HepG2 (cell line): Measurements from ENCODE around the gene PSMD12. TPM values are rescaled to one million over a fixed set of nuclear protein-coding genes. Genes with fewer than 3 reads are reported as not detected.
A peak's percentile ranks its signal among the peaks of the same experiment; 100 is the strongest.

Experiments used
- ARHGAP35 ChIP-seq: sonication (generic); formaldehyde crosslinking; IDR thresholded peaks from 2 replicates; pipeline ENCODE4 v1.9.0; 2022; ENCODE audit warnings: mild to moderate bottlenecking, inconsistent platforms, moderate library complexity, missing genetic modification reagents, borderline replicate concordance
- ARNT2 ChIP-seq: sonication (generic); formaldehyde crosslinking; IDR thresholded peaks from 2 replicates; pipeline ENCODE4 v1.8.0; 2022; ENCODE audit warnings: mild to moderate bottlenecking, low read depth, missing genetic modification reagents, moderate library complexity
- ATF1 ChIP-seq: IDR thresholded peaks from 2 replicates; pipeline ENCODE4 v1.6.1; 2016; ENCODE audit warnings: mild to moderate bottlenecking, control low read depth
- FOSL1 ChIP-seq: sonication (generic); formaldehyde crosslinking; IDR thresholded peaks from 2 replicates; pipeline ENCODE4 v1.9.0; 2021; ENCODE audit warnings: missing genetic modification reagents, borderline replicate concordance
- GABPA ChIP-seq, 2 experiments: IDR thresholded peaks; 2 replicates each; pipeline ENCODE4 v1.6.1; 2011 to 2016; ENCODE audit warnings: low read depth in 2 of 2, low read length in 1 of 2, missing biosample characterization in 1 of 2, missing genetic modification characterization in 1 of 2
- HDAC1 ChIP-seq: sonication (generic); formaldehyde crosslinking; IDR thresholded peaks from 2 replicates; pipeline ENCODE4 v1.5.1; 2020; ENCODE audit warnings: mild to moderate bottlenecking, missing genetic modification reagents
- PHB2 ChIP-seq: fragments of 450-650 bp; IDR thresholded peaks from 2 replicates; pipeline ENCODE4 v1.6.1; 2018; ENCODE audit not compliant: partially characterized antibody
- PITX1 ChIP-seq: sonication (generic); formaldehyde crosslinking; IDR thresholded peaks from 2 replicates; pipeline ENCODE4 v1.5.1; 2020; ENCODE audit warnings: mild to moderate bottlenecking, missing genetic modification reagents
- REPIN1 ChIP-seq: sonication (generic); formaldehyde crosslinking; IDR thresholded peaks from 2 replicates; pipeline ENCODE4 v1.8.0; 2022; ENCODE audit warnings: missing genetic modification reagents, low read depth, mild to moderate bottlenecking, borderline replicate concordance
- SMAD1 ChIP-seq: sonication (generic); formaldehyde crosslinking; IDR thresholded peaks from 2 replicates; pipeline ENCODE4 v1.4.0; 2020; ENCODE audit warnings: missing genetic modification reagents, low read depth, mild to moderate bottlenecking, borderline replicate concordance
- THYN1 ChIP-seq: sonication (generic); formaldehyde crosslinking; IDR thresholded peaks from 2 replicates; pipeline ENCODE4 v1.8.1; 2023; ENCODE audit warnings: low read depth, mild to moderate bottlenecking, moderate library complexity, missing genetic modification reagents, borderline replicate concordance
- ZBTB39 ChIP-seq: sonication (generic); formaldehyde crosslinking; IDR thresholded peaks from 2 replicates; pipeline ENCODE4 v1.5.0; 2020; ENCODE audit warnings: missing genetic modification reagents
- ZNF205 ChIP-seq: IDR thresholded peaks from 2 replicates; pipeline ENCODE4 v1.6.1; 2018; ENCODE audit warnings: missing biosample characterization, missing genetic modification reagents
- ZNF350 ChIP-seq: sonication (generic); formaldehyde crosslinking; IDR thresholded peaks from 2 replicates; pipeline ENCODE4 v1.4.0; 2020; ENCODE audit warnings: mild to moderate bottlenecking, low read depth, missing genetic modification reagents, borderline replicate concordance
- ZNF451 ChIP-seq: sonication (generic); formaldehyde crosslinking; IDR thresholded peaks from 2 replicates; pipeline ENCODE4 v1.5.0; 2020; ENCODE audit warnings: mild to moderate bottlenecking, missing genetic modification reagents
- ZNF530 ChIP-seq: sonication (generic); formaldehyde crosslinking; IDR thresholded peaks from 2 replicates; pipeline ENCODE4 v1.5.0; 2020; ENCODE audit warnings: low read depth, mild to moderate bottlenecking, missing genetic modification reagents
- ZNF543 ChIP-seq: sonication (generic); formaldehyde crosslinking; IDR thresholded peaks from 2 replicates; pipeline ENCODE4 v1.4.0; 2020; ENCODE audit warnings: mild to moderate bottlenecking, missing genetic modification reagents
- ZNF776 ChIP-seq: sonication (generic); formaldehyde crosslinking; IDR thresholded peaks from 2 replicates; pipeline ENCODE4 v1.4.0; 2020; ENCODE audit warnings: mild to moderate bottlenecking, missing genetic modification reagents
- polyA plus RNA-seq, 8 experiments: library from polyadenylated mRNA; depleted of rRNA in 3 of 8; stranded (reverse) in 7 of 8; unstranded in 1 of 8; fragments of >200 nt; fragmentation: Illumina TruSeq in 4 of 8; extraction: Trizol in 4 of 8; gene quantifications; 2 replicates each; pipeline versions ENCODE4 v1.2.1 to v1.2.3, GENCODE V29; 2011 to 2016; ENCODE audit warnings: low read depth in 4 of 8, missing spikeins in 1 of 8, mixed read lengths in 1 of 8; ENCODE audit not compliant: insufficient read depth in 1 of 8
- total RNA-seq, 5 experiments: library from RNA; depleted of rRNA; stranded (reverse); fragments of >200 nt; fragmentation: Illumina TruSeq; extraction: Trizol; gene quantifications; 2 replicates each; pipeline ENCODE4 v1.2.3, GENCODE V29; 2016; ENCODE audit warnings: low read depth in 1 of 5
- TF ChIP-seq, protein P1 (sequence below): sonication (generic); formaldehyde crosslinking; IDR thresholded peaks from 2 replicates; pipeline ENCODE4 v1.8.0; 2022; ENCODE audit warnings: missing genetic modification reagents, mild to moderate bottlenecking, borderline replicate concordance
- TF ChIP-seq, protein P2 (sequence below): fragments of 450-650 bp; IDR thresholded peaks from 2 replicates; pipeline ENCODE4 v1.6.1; 2017; ENCODE audit warnings: mild to moderate bottlenecking
- TF ChIP-seq, protein P3 (sequence below): sonication (generic); formaldehyde crosslinking; IDR thresholded peaks from 2 replicates; pipeline ENCODE4 v1.4.0; 2020; ENCODE audit warnings: mild to moderate bottlenecking, missing genetic modification reagents
- TF ChIP-seq, protein P4 (sequence below): sonication (generic); formaldehyde crosslinking; IDR thresholded peaks from 2 replicates; pipeline ENCODE4 v1.4.0; 2020; ENCODE audit warnings: mild to moderate bottlenecking, low read depth, missing genetic modification reagents

PSMD12 gene
- total and polyA plus RNA-seq, 2 of the 13 experiments (the other 11 are each of a cell fraction or from before 2014, with no cell fraction given), result 27.4 to 71.7 TPM

- TF ChIP-seq, protein P1, sequence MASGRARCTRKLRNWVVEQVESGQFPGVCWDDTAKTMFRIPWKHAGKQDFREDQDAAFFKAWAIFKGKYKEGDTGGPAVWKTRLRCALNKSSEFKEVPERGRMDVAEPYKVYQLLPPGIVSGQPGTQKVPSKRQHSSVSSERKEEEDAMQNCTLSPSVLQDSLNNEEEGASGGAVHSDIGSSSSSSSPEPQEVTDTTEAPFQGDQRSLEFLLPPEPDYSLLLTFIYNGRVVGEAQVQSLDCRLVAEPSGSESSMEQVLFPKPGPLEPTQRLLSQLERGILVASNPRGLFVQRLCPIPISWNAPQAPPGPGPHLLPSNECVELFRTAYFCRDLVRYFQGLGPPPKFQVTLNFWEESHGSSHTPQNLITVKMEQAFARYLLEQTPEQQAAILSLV, result peak; percentile 70; the same call in 1 of the 2 replicates
- no peak for TF ChIP-seq ZNF350 (CRISPR knock-in tag)
- no peak; the same call in 1 of the 2 replicates for TF ChIP-seq ARNT2 (CRISPR knock-in tag)
- peak; percentile 14; the same call in 1 of the 2 replicates for TF ChIP-seq ARHGAP35 (CRISPR knock-in tag)
- TF ChIP-seq REPIN1 (CRISPR knock-in tag), result no peak
- TF ChIP-seq FOSL1 (CRISPR knock-in tag), result no peak
- no peak for TF ChIP-seq PHB2
- TF ChIP-seq GABPA (IDR thresholded peaks at IDR 0.05; ENCODE audit: low read depth, low read length), result no peak
- TF ChIP-seq GABPA (CRISPR knock-in tag; IDR thresholded peaks at IDR 0.05; ENCODE audit: low read depth), result no peak
- TF ChIP-seq SMAD1 (CRISPR knock-in tag), result no peak
- no peak for TF ChIP-seq ZNF543 (CRISPR knock-in tag)
- no peak for TF ChIP-seq ATF1 (CRISPR knock-in tag)
- TF ChIP-seq, protein P2, sequence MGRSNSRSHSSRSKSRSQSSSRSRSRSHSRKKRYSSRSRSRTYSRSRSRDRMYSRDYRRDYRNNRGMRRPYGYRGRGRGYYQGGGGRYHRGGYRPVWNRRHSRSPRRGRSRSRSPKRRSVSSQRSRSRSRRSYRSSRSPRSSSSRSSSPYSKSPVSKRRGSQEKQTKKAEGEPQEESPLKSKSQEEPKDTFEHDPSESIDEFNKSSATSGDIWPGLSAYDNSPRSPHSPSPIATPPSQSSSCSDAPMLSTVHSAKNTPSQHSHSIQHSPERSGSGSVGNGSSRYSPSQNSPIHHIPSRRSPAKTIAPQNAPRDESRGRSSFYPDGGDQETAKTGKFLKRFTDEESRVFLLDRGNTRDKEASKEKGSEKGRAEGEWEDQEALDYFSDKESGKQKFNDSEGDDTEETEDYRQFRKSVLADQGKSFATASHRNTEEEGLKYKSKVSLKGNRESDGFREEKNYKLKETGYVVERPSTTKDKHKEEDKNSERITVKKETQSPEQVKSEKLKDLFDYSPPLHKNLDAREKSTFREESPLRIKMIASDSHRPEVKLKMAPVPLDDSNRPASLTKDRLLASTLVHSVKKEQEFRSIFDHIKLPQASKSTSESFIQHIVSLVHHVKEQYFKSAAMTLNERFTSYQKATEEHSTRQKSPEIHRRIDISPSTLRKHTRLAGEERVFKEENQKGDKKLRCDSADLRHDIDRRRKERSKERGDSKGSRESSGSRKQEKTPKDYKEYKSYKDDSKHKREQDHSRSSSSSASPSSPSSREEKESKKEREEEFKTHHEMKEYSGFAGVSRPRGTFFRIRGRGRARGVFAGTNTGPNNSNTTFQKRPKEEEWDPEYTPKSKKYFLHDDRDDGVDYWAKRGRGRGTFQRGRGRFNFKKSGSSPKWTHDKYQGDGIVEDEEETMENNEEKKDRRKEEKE, result no peak
- peak; percentile 50 for TF ChIP-seq ZBTB39 (CRISPR knock-in tag)
- TF ChIP-seq ZNF776 (CRISPR knock-in tag), result 0 out of 2 replicates have a peak, but pooled peaks have one; percentile 73
- TF ChIP-seq, protein P3, sequence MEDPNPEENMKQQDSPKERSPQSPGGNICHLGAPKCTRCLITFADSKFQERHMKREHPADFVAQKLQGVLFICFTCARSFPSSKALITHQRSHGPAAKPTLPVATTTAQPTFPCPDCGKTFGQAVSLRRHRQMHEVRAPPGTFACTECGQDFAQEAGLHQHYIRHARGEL (CRISPR knock-in tag), result no peak
- TF ChIP-seq ZNF530 (CRISPR knock-in tag), result no peak
- TF ChIP-seq ZNF451, result peak; percentile 79
- TF ChIP-seq, protein P4, sequence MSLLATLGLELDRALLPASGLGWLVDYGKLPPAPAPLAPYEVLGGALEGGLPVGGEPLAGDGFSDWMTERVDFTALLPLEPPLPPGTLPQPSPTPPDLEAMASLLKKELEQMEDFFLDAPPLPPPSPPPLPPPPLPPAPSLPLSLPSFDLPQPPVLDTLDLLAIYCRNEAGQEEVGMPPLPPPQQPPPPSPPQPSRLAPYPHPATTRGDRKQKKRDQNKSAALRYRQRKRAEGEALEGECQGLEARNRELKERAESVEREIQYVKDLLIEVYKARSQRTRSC (CRISPR knock-in tag), result no peak
- no peak for TF ChIP-seq PITX1 (CRISPR knock-in tag)
- peak; percentile 87 for TF ChIP-seq HDAC1
- peak; percentile 57; the same call in 1 of the 2 replicates for TF ChIP-seq ZNF205 (CRISPR knock-in tag)
- TF ChIP-seq THYN1, result 0 out of 2 replicates have a peak, but pooled peaks have one; percentile 15
Measured at GRCh38 chr17:67376737-67377487, 10.5 kb upstream of the PSMD12 start, which contains the start of gene PITPNC1 (continued).
